Naive thymus-derived CD4-positive, alpha-beta T cell (primary cell): ENCODE measurements around the gene SMYD2. TPM values are rescaled to one million over a fixed set of nuclear protein-coding genes. Genes with fewer than 3 reads are reported as not detected.

ENCODE experiments used
- ATAC-seq: fragments of 150-1000 bp; cut with Tn5 transposase; 2 replicates; pipeline ENCODE4 v1.10.0; 2021; ENCODE audit warnings: mild to moderate bottlenecking, moderate library complexity
- CTCF ChIA-PET: fragments of 350-600 bp; sonication (Branson Sonifier 250); formaldehyde crosslinking; loops from one replicate; lab custom pipeline; 2021; ENCODE audit warnings: antibody characterized with exemption; lab: Charles Lee
- POLR2A ChIA-PET: fragments of 350-600 bp; sonication (Branson Sonifier 250); formaldehyde crosslinking; loops from one replicate; lab custom pipeline; 2021; ENCODE audit warnings: antibody characterized with exemption, inconsistent platforms; lab: Charles Lee
- DNase-seq, 9 donors: peaks; one replicate each; pipeline versions ENCODE4 v3.0.0 to v3.0.0-alpha.2; 2020 to 2022; ENCODE audit warnings: mixed read lengths in 1 of 9
- H3K27ac ChIP-seq: one replicate; pipeline ENCODE4 v1.7.0; 2013; ENCODE audit warnings: mild to moderate bottlenecking, low read depth, low read length, moderate library complexity
- H3K27me3 ChIP-seq, 2 donors: one replicate each; pipeline ENCODE4 v1.7.0; 2013; ENCODE audit warnings: low read length in 2 of 2, mild to moderate bottlenecking in 2 of 2, moderate library complexity in 2 of 2; ENCODE audit not compliant: control insufficient read depth in 2 of 2, insufficient read depth in 2 of 2
- H3K36me3 ChIP-seq, 3 experiments: 1 replicate in 2 of 3; 2 replicates in 1 of 3; pipeline ENCODE4 v1.7.0; 2013; ENCODE audit warnings: low read length in 3 of 3, mild to moderate bottlenecking in 3 of 3, moderate library complexity in 1 of 3; ENCODE audit not compliant: insufficient read depth in 3 of 3, control insufficient read depth in 2 of 3
- H3K4me1 ChIP-seq, 2 donors: one replicate each; pipeline ENCODE4 v1.7.0; 2013; ENCODE audit warnings: low read length in 2 of 2, mild to moderate bottlenecking in 2 of 2, moderate library complexity in 1 of 2; ENCODE audit not compliant: control insufficient read depth in 2 of 2, insufficient read depth in 2 of 2
- H3K4me3 ChIP-seq: 2 replicates; pipeline ENCODE4 v1.7.0; 2013; ENCODE audit warnings: mild to moderate bottlenecking, low read length
- H3K9me3 ChIP-seq, 3 experiments: 1 replicate in 2 of 3; 2 replicates in 1 of 3; pipeline ENCODE4 v1.7.0; 2013; ENCODE audit warnings: low read length in 3 of 3; ENCODE audit not compliant: control insufficient read depth in 2 of 3
- H3K27ac Mint-ChIP-seq, 9 donors: one replicate each; pipeline ENCODE4 v1.8.0; 2020 to 2022; ENCODE audit warnings: mixed read lengths in 9 of 9, mild to moderate bottlenecking in 8 of 9, moderate library complexity in 5 of 9, inconsistent platforms in 2 of 9
- H3K27me3 Mint-ChIP-seq, 5 donors: one replicate each; pipeline ENCODE4 v1.8.0; 2021 to 2022; ENCODE audit warnings: mixed read lengths in 5 of 5, mild to moderate bottlenecking in 1 of 5
- H3K36me3 Mint-ChIP-seq, 5 donors: one replicate each; pipeline ENCODE4 v1.8.0; 2020 to 2022; ENCODE audit warnings: mixed read lengths in 5 of 5, mild to moderate bottlenecking in 3 of 5, inconsistent platforms in 1 of 5
- H3K4me1 Mint-ChIP-seq, 7 donors: one replicate each; pipeline ENCODE4 v1.8.0; 2020 to 2022; ENCODE audit warnings: mixed read lengths in 7 of 7, mild to moderate bottlenecking in 3 of 7, inconsistent platforms in 1 of 7
- H3K4me3 Mint-ChIP-seq, 10 donors: one replicate each; pipeline ENCODE4 v1.8.0; 2020 to 2022; ENCODE audit warnings: mild to moderate bottlenecking in 10 of 10, mixed read lengths in 10 of 10, moderate library complexity in 6 of 10, inconsistent platforms in 2 of 10
- H3K9me3 Mint-ChIP-seq, 11 donors: one replicate each; pipeline ENCODE4 v1.8.0; 2020 to 2022; ENCODE audit warnings: mixed read lengths in 11 of 11, mild to moderate bottlenecking in 4 of 11, inconsistent platforms in 1 of 11, moderate library complexity in 1 of 11
- intact Hi-C, 2 donors: fragments of 100-400 bp; cut with micrococcal nuclease; formaldehyde crosslinking; loops; one replicate each; pipeline ENCODE4 v1.15.1; 2023
- polyA plus RNA-seq, 2 donors: library from polyadenylated mRNA; unstranded; fragments of 300-500 nt; fragmentation: Illumina TruSeq; gene quantifications; one replicate each; pipeline ENCODE4 v1.2.3, GENCODE V29; 2021
- total RNA-seq, 6 experiments: library from RNA in 5 of 6; stranded (reverse) in 5 of 6; gene quantifications; 1 replicate in 5 of 6; 2 replicates in 1 of 6; pipeline ENCODE4 v1.2.3 and lab custom pipeline; 2021 to 2026

The SMYD2 gene
- total and polyA plus RNA-seq, 7 experiments from 2014 or later, result 24.3 to 55.0 (median 34.7) TPM

DNA sequence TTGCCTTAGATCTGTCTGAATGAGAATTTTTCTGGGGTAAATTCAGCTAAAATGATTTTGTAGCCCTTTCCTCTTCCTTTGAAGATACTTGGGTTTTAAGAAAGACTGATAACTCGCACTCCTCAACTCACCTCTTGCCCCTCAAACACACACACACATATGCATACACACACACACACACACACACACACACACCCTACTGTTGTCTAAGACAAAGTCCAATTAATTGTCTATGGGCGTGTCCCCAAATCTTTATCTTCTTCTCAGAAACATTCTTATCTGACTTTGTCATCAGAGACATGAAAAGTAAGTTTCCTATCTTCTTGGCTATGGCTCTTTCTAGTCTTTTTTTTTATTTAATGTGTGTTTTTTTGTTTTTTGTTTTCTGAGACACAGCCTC, 36.1 kb upstream of the SMYD2 start:
- peaks cover 0 to 7% (median 0%) of the 10 kb centered on the region in 7 donors for H3K4me1 Mint-ChIP-seq
- ChIA-PET CTCF (interaction anchor here (1.3 kb wide), 1 partner anchor 12 kb away, joined by 4 read pairs; no protein-coding TSS in a partner anchor), POLR2A (no interaction called here)
- H3K27me3 Mint-ChIP-seq, result peaks cover 12 to 42% (median 36%) of the 10 kb centered on the region in 5 donors
- no peaks in the 10 kb centered on the region for H3K36me3 Mint-ChIP-seq
- no peaks in the 10 kb centered on the region for H3K36me3 ChIP-seq
- no peak for DNase-seq
- H3K27ac Mint-ChIP-seq, result peak overlapping the region in 1 of 9 donors; percentile 22
- H3K9me3 Mint-ChIP-seq, result no peaks in the 10 kb centered on the region
- H3K4me1 ChIP-seq, result no peaks in the 10 kb centered on the region
- no peak overlapping the region for H3K4me3 ChIP-seq
- H3K4me3 Mint-ChIP-seq, result peak overlapping the region in 1 of 10 donors; percentile 16
- no peaks in the 10 kb centered on the region for H3K27me3 ChIP-seq
- no peak for ATAC-seq
- intact Hi-C loops, result no loop called here
- no peaks in the 10 kb centered on the region for H3K9me3 ChIP-seq
- no peak overlapping the region for H3K27ac ChIP-seq

DNA sequence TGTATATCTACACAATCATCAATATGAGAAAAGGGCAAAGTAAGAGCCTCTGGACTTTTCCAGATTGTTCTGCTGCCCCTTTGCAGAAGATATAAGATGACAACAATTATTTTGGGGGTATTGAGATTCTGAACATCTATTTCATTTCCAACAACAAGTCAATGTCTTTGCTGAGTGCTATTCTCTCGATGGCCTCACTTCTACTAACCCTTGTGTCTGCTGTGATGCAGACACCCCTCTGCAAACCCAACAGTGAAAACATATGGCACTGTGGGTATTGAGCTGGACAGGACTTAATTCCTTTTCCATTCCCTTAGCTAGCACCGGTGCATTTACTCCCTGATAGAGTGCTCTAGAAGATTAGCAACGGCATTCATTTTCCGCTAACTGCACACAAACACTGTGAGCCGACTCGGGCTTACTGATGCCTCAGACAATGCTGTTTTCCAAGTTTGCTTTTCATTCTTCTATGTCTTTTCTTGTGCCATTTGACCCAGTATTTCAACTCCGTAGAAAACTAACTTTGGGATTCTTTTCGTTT, 33.4 kb upstream of the SMYD2 start:
- Mint-ChIP-seq H3K4me1 (peaks cover 0 to 7% (median 0%) of the 10 kb centered on the region in 7 donors), H3K27ac (no peak overlapping the region), H3K27me3 (peaks cover 12 to 48% (median 30%) of the 10 kb centered on the region in 5 donors), H3K9me3 (no peaks in the 10 kb centered on the region), H3K4me3 (no peak overlapping the region), H3K36me3 (no peaks in the 10 kb centered on the region)
- no peaks in the 10 kb centered on the region for H3K27me3 ChIP-seq
- H3K4me1 ChIP-seq, result no peaks in the 10 kb centered on the region
- H3K36me3 ChIP-seq, result no peaks in the 10 kb centered on the region
- H3K27ac ChIP-seq, result no peak overlapping the region
- ATAC-seq (no peak), DNase-seq (no peak)
- ChIA-PET POLR2A (no interaction called here), CTCF (no interaction called here)
- intact Hi-C loops, result no loop called here
- no peaks in the 10 kb centered on the region for H3K9me3 ChIP-seq
- no peak overlapping the region for H3K4me3 ChIP-seq

DNA sequence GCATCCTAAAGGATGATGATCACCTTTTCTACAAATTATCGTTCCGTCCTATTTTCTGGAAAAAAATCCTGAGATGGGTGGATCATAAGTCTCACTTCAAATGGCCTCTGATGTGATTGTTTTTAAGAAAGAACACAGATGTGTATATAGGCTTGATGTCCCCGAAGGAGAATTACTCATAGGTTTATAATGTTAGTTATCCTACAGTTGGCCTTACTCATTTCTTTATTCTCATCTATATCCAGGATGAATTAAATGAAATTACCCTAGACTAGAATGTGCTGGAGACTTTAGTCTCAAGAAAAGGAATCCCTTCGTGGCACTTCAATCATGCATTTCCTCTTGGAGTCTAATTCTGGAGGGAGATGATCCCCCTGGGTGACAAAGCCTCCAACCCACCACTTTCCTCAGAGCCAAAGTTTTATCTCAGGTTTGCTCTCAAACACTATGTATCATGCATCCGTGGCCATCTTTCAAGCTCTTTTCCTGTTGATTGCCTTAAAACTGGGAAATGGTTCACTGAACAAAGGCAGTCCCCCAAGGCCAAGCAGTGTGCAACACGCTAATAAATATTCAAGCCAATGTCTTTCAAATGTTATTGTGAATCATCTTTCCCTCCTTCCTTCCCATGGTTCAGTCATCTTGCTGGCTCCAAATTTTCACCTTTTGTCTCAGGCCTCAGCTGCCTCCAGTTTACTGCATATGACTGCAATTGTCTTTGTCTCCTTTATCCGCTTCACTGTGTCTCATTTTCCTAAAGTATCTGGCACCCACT, 32.5 kb upstream of the SMYD2 start:
- H3K36me3 Mint-ChIP-seq, result no peaks in the 10 kb centered on the region
- no peak overlapping the region for H3K4me3 ChIP-seq
- H3K4me1 Mint-ChIP-seq, result peaks cover 0 to 7% (median 0%) of the 10 kb centered on the region in 7 donors
- H3K27ac Mint-ChIP-seq, result no peak overlapping the region
- H3K9me3 Mint-ChIP-seq, result no peaks in the 10 kb centered on the region
- H3K27me3 Mint-ChIP-seq, result peaks cover 12 to 45% (median 30%) of the 10 kb centered on the region in 5 donors
- ChIA-PET POLR2A (no interaction called here), CTCF (no interaction called here)
- H3K27me3 ChIP-seq, result no peaks in the 10 kb centered on the region
- intact Hi-C loops, result no loop called here
- no peak for ATAC-seq
- no peaks in the 10 kb centered on the region for H3K4me1 ChIP-seq
- H3K27ac ChIP-seq, result no peak overlapping the region
- H3K4me3 Mint-ChIP-seq, result no peak overlapping the region
- DNase-seq, result no peak
- no peaks in the 10 kb centered on the region for H3K9me3 ChIP-seq
- H3K36me3 ChIP-seq, result no peaks in the 10 kb centered on the region

DNA sequence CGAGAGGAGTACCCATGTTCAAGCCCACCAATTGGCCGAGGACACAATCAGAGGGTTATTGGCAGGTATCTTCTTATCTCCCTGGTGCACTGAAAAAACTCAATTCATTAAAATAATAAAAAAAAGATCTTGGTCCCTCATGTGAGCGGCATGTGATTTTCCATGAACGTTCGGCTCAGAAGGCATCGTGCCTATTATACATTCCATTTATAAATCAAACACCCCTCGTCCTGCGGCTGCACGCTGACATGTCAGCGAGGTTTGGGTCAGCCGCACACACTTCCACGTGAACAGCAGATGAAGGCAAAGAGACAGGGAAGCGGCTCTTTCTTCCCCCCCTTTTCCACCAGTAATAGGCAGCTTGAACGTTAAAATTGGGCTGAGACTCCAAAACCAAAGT, 31.3 kb upstream of the SMYD2 start:
- Histone ChIP-seq H3K27ac (no peak overlapping the region), H3K9me3 (no peaks in the 10 kb centered on the region), H3K27me3 (no peaks in the 10 kb centered on the region), H3K4me1 (no peaks in the 10 kb centered on the region), H3K36me3 (no peaks in the 10 kb centered on the region), H3K4me3 (no peak overlapping the region)
- POLR2A ChIA-PET, result no interaction called here
- Mint-ChIP-seq H3K4me3 (no peak overlapping the region), H3K27ac (no peak overlapping the region), H3K36me3 (no peaks in the 10 kb centered on the region), H3K4me1 (peaks cover 0 to 5% (median 0%) of the 10 kb centered on the region in 7 donors), H3K27me3 (peaks cover 12 to 48% (median 32%) of the 10 kb centered on the region in 5 donors), H3K9me3 (peaks cover 0 to 2% (median 0%) of the 10 kb centered on the region in 11 donors)
- DNase-seq (no peak), ATAC-seq (no peak)
- CTCF ChIA-PET, result no interaction called here
- intact Hi-C loops, result no loop called here

DNA sequence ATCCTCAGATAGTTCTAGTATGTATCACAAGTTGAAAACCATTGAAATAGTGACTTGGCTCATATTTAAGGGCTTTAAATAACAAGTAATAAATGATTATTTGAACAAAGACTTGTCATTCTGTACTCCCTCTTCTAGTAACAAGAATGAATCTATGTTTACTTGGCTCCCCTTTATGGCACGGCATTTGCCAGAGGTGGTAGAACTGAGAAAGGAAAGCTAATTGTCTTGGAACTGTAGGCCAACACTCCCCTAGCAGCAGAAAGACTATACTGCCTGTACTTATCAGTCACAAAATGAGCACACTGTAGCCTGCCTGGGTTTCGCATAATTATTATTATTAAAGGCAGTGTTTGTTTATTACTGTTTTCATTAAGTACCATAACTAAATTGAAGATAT, 29.6 kb upstream of the SMYD2 start:
- Histone ChIP-seq H3K4me1 (no peaks in the 10 kb centered on the region), H3K4me3 (no peak overlapping the region), H3K9me3 (no peaks in the 10 kb centered on the region), H3K36me3 (no peaks in the 10 kb centered on the region), H3K27ac (no peak overlapping the region), H3K27me3 (no peaks in the 10 kb centered on the region)
- H3K27me3 Mint-ChIP-seq, result peaks cover 21 to 55% (median 32%) of the 10 kb centered on the region in 5 donors
- CTCF ChIA-PET, result interaction anchor here (2.9 kb wide), 1 partner anchor 10 kb away, joined by 10 read pairs; no protein-coding TSS in a partner anchor
- no peak overlapping the region for H3K4me3 Mint-ChIP-seq
- no peaks in the 10 kb centered on the region for H3K36me3 Mint-ChIP-seq
- intact Hi-C loops, result no loop called here
- no peaks in the 10 kb centered on the region for H3K4me1 Mint-ChIP-seq
- DNase-seq, result no peak
- no peak overlapping the region for H3K27ac Mint-ChIP-seq
- ATAC-seq, result no peak
- H3K9me3 Mint-ChIP-seq, result peaks cover 0 to 7% (median 0%) of the 10 kb centered on the region in 11 donors
- POLR2A ChIA-PET, result interaction anchor here (0.6 kb wide), 1 partner anchor 1276 kb away, joined by 4 read pairs; no protein-coding TSS in a partner anchor

DNA sequence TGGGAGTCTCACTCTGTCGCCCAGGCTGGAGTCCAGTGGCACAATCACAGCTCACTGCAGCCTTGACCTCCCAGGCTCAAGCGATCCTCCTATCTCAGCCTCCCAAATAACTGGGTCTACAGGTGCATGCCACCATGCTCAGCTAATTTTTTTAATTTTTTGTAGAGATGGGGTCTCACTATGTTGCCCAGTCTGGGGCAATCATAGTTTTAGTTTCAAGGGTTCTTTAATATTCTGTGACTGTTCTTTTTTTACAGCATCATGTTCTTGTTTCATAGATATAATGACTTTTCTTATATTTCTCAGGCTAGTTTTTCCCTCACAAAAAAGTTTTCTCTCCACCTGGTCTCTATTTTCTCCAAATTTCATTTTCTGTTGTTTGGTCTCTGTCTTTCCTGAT, 25.4 kb upstream of the SMYD2 start:
- no peak overlapping the region for H3K4me3 ChIP-seq
- intact Hi-C loops, result no loop called here
- no peaks in the 10 kb centered on the region for H3K27me3 ChIP-seq
- peaks cover 0 to 5% (median 0%) of the 10 kb centered on the region in 5 donors for H3K36me3 Mint-ChIP-seq
- H3K9me3 ChIP-seq, result no peaks in the 10 kb centered on the region
- H3K27ac ChIP-seq, result no peak overlapping the region
- POLR2A ChIA-PET, result no interaction called here
- CTCF ChIA-PET, result no interaction called here
- H3K4me1 Mint-ChIP-seq, result peaks cover 0 to 8% (median 0%) of the 10 kb centered on the region in 7 donors
- H3K36me3 ChIP-seq, result no peaks in the 10 kb centered on the region
- no peak for DNase-seq
- H3K27ac Mint-ChIP-seq, result no peak overlapping the region
- H3K27me3 Mint-ChIP-seq, result peaks cover 34 to 54% (median 36%) of the 10 kb centered on the region in 5 donors
- no peak for ATAC-seq
- peaks cover 0 to 15% (median 0%) of the 10 kb centered on the region in 11 donors for H3K9me3 Mint-ChIP-seq
- H3K4me1 ChIP-seq, result no peaks in the 10 kb centered on the region
- no peak overlapping the region for H3K4me3 Mint-ChIP-seq
